PC-3 (cell line): ENCODE measurements around the gene ATP8B3.

Experiments
- CTCF ChIP-seq: fragments of 300-600 bp; sonication (generic); conservative IDR thresholded peaks from 2 replicates; pipeline ENCODE4 v1.5.1; 2017; ENCODE audit warnings: antibody characterized with exemption, low read depth, mild to moderate bottlenecking, low read length
- EZH2 ChIP-seq: fragments of 300-600 bp; sonication (generic); IDR thresholded peaks from one replicate; pipeline ENCODE4 v1.6.1; 2017; ENCODE audit warnings: antibody characterized with exemption, mild to moderate bottlenecking, low read length; ENCODE audit not compliant: unreplicated experiment
- EZH2phosphoT487 ChIP-seq: fragments of 300-600 bp; sonication (generic); IDR thresholded peaks from 2 replicates; pipeline ENCODE4 v1.6.1; 2018; ENCODE audit warnings: mild to moderate bottlenecking, antibody characterized with exemption, low read length, borderline replicate concordance

DNA sequence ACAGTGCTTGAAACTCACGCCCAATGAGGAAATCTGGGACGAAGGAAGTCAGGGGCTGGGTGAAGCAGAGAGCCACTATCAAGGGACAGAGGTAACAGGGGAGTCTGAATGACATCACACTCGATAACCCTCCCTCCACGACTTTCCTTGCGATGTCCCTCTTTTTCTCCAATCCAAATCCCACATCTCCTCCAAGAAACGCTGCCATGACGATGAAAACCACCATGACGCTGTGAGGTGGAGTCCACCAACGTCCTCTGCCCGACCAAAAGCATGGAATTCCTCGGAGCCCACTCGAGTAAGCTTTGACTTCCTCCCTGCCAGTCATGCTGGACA is 35.2 kb upstream of the ATP8B3 start:
- TF ChIP-seq EZH2phosphoT487, result no peak
- TF ChIP-seq EZH2, result no peak
- no peak for TF ChIP-seq CTCF
